Neural cell (in vitro differentiated cells): ENCODE results near the gene SENP2. TPM values are rescaled to one million over a fixed set of nuclear protein-coding genes. Genes with fewer than 3 reads are reported as not detected.

Experiments used
- H2AFZ ChIP-seq: fragments of 200-600, 300-800 bp; sonication (generic), shearing (Covaris generic); 2 replicates; pipeline ENCODE4 v1.6.0; 2014; ENCODE audit warnings: low read depth, mild to moderate bottlenecking, antibody characterized with exemption, low read length, moderate library complexity
- H3F3A ChIP-seq: fragments of 200-600 bp; shearing (Covaris generic); 2 replicates; pipeline ENCODE4 v1.6.1; 2016; ENCODE audit warnings: mild to moderate bottlenecking, moderate library complexity, mixed read lengths, antibody characterized with exemption, low read length; ENCODE audit not compliant: insufficient read depth, poor library complexity, severe bottlenecking
- H3K27ac ChIP-seq: fragments of 200-600, 300-800 bp; sonication (generic), shearing (Covaris generic); 2 replicates; pipeline ENCODE4 v1.5.1; 2014; ENCODE audit warnings: mild to moderate bottlenecking, low read length, moderate library complexity
- H3K27me3 ChIP-seq: fragments of 300-800, 200-600 bp; sonication (generic), shearing (Covaris generic); 2 replicates; pipeline ENCODE4 v1.6.0; 2014; ENCODE audit warnings: mild to moderate bottlenecking, low read depth, low read length, moderate library complexity; ENCODE audit not compliant: insufficient read depth
- H3K36me3 ChIP-seq: fragments of 300-800, 200-600 bp; sonication (generic), shearing (Covaris generic); 2 replicates; pipeline ENCODE4 v1.5.1; 2014; ENCODE audit warnings: mild to moderate bottlenecking, antibody characterized with exemption, low read length, moderate library complexity; ENCODE audit not compliant: insufficient read depth
- H3K4me2 ChIP-seq: fragments of 300-800, 200-600 bp; sonication (generic), shearing (Covaris generic); 2 replicates; pipeline ENCODE4 v1.6.0; 2014; ENCODE audit warnings: mild to moderate bottlenecking, low read length
- H3K4me3 ChIP-seq: fragments of 300-800, 200-600 bp; sonication (generic), shearing (Covaris generic); 2 replicates; pipeline ENCODE4 v1.5.1; 2014; ENCODE audit warnings: mild to moderate bottlenecking, low read length, moderate library complexity
- H3K79me2 ChIP-seq: fragments of 200-600 bp; shearing (Covaris generic); replicated peaks from 2 replicates; pipeline ENCODE4 v1.6.0; 2014; ENCODE audit warnings: mild to moderate bottlenecking, low read length, moderate library complexity; ENCODE audit not compliant: insufficient read depth
- H3K9ac ChIP-seq: fragments of 300-800, 200-600 bp; sonication (generic), shearing (Covaris generic); 2 replicates; pipeline ENCODE4 v1.6.1; 2016; ENCODE audit warnings: mild to moderate bottlenecking, low read length, mixed read lengths
- H3K9me2 ChIP-seq: fragments of 200-600 bp; shearing (Covaris generic); 2 replicates; pipeline ENCODE4 v1.6.1; 2016; ENCODE audit warnings: mild to moderate bottlenecking, low read length, mixed read lengths; ENCODE audit not compliant: insufficient read depth
- H3K9me3 ChIP-seq: fragments of 200-600, 300-800 bp; sonication (generic), shearing (Covaris generic); 2 replicates; pipeline ENCODE4 v1.6.1; 2016; ENCODE audit warnings: mild to moderate bottlenecking, mixed run types, low read length, moderate library complexity, mixed read lengths
- H4K20me1 ChIP-seq: fragments of 200-600 bp; shearing (Covaris generic); 2 replicates; pipeline ENCODE4 v1.6.1; 2016; ENCODE audit warnings: mild to moderate bottlenecking, mixed run types; ENCODE audit not compliant: insufficient read depth
- CTCF ChIP-seq: fragments of 450-650 bp; IDR thresholded peaks from 2 replicates; pipeline ENCODE4 v1.5.1; 2014; ENCODE audit warnings: antibody characterized with exemption, mild to moderate bottlenecking, moderate library complexity; ENCODE audit not compliant: poor library complexity, severe bottlenecking
- EP300 ChIP-seq: fragments of 450-650 bp; conservative IDR thresholded peaks from 2 replicates; pipeline ENCODE4 v1.6.1; 2014; ENCODE audit warnings: antibody characterized with exemption, mild to moderate bottlenecking, moderate library complexity; ENCODE audit not compliant: poor library complexity, severe bottlenecking
- EZH2 ChIP-seq: fragments of 200-600, 300-800 bp; shearing (Covaris generic), sonication (generic); IDR thresholded peaks from 2 replicates; pipeline ENCODE4 v1.6.1; 2014; ENCODE audit warnings: antibody characterized with exemption, low read length, borderline replicate concordance, mild to moderate bottlenecking; ENCODE audit not compliant: insufficient read depth, poor library complexity, severe bottlenecking
- MXI1 ChIP-seq: fragments of 450-650 bp; conservative IDR thresholded peaks from 2 replicates; pipeline ENCODE4 v1.6.1; 2014; ENCODE audit warnings: antibody characterized with exemption, mild to moderate bottlenecking; ENCODE audit not compliant: poor library complexity, severe bottlenecking
- POLR2AphosphoS5 ChIP-seq: IDR thresholded peaks from 2 replicates; pipeline ENCODE4 v1.6.1; 2012
- RAD21 ChIP-seq: fragments of 450-650 bp; conservative IDR thresholded peaks from 2 replicates; pipeline ENCODE4 v1.6.1; 2014; ENCODE audit warnings: antibody characterized with exemption, mild to moderate bottlenecking, moderate library complexity
- REST ChIP-seq: IDR thresholded peaks from 2 replicates; pipeline ENCODE4 v1.6.1; 2012; ENCODE audit warnings: borderline replicate concordance
- SMC3 ChIP-seq: fragments of 450-650 bp; conservative IDR thresholded peaks from 2 replicates; pipeline ENCODE4 v1.6.1; 2014; ENCODE audit warnings: antibody characterized with exemption, mild to moderate bottlenecking, moderate library complexity; ENCODE audit not compliant: poor library complexity
- TAF1 ChIP-seq: IDR thresholded peaks from 2 replicates; pipeline ENCODE4 v1.6.1; 2012; ENCODE audit warnings: low read depth
- polyA plus RNA-seq: library from polyadenylated mRNA; depleted of rRNA; stranded (reverse); fragments of >200 nt; gene quantifications from 2 replicates; pipeline ENCODE4 v1.2.3, GENCODE V29; 2014

Gene SENP2
- polyA plus RNA-seq, 1 donor from 2014 or later = 40.1 TPM

GRCh38 chr3:185661772-185662171, 75.7 kb downstream of the SENP2 start:
- Histone ChIP-seq H3K36me3 (peaks cover 8% of the 10 kb centered on the region), H2AFZ (no peak overlapping the region), H3K9me2 (no peaks in the 10 kb centered on the region), H3K4me3 (no peak overlapping the region), H3K79me2 (no peaks in the 10 kb centered on the region), H3F3A (no peaks in the 10 kb centered on the region), H4K20me1 (no peaks in the 10 kb centered on the region), H3K9me3 (no peaks in the 10 kb centered on the region), H3K9ac (no peak overlapping the region), H3K4me2 (no peak overlapping the region), H3K27ac (no peak overlapping the region), H3K27me3 (no peaks in the 10 kb centered on the region)
- TF ChIP-seq TAF1 (no peak), CTCF (no peak), POLR2AphosphoS5 (no peak), REST (no peak), SMC3 (no peak), EP300 (no peak), EZH2 (no peak), RAD21 (no peak), MXI1 (no peak)

- H3K36me3 ChIP-seq = peaks cover 4% of the 10 kb centered on the region
- no peaks in the 10 kb centered on the region for H3F3A ChIP-seq
- no peaks in the 10 kb centered on the region for H3K9me3 ChIP-seq
- H2AFZ ChIP-seq = no peak overlapping the region
- no peaks in the 10 kb centered on the region for H3K9me2 ChIP-seq
- no peak overlapping the region for H3K9ac ChIP-seq
- no peaks in the 10 kb centered on the region for H3K79me2 ChIP-seq
- TF ChIP-seq RAD21 = no peak
- TF ChIP-seq EZH2 = no peak
- TF ChIP-seq EP300 = no peak
- no peak for TF ChIP-seq POLR2AphosphoS5
- no peak for TF ChIP-seq TAF1
- no peak overlapping the region for H3K4me3 ChIP-seq
- H3K4me2 ChIP-seq = no peak overlapping the region
- H3K27me3 ChIP-seq = no peaks in the 10 kb centered on the region
- no peak overlapping the region for H3K27ac ChIP-seq
- no peaks in the 10 kb centered on the region for H4K20me1 ChIP-seq
Observed at GRCh38 chr3:185663929-185664328, 77.8 kb downstream of the SENP2 start.

- no peak overlapping the region for H3K4me3 ChIP-seq
- no peaks in the 10 kb centered on the region for H3K79me2 ChIP-seq
- no peaks in the 10 kb centered on the region for H3F3A ChIP-seq
- H3K9me3 ChIP-seq = no peaks in the 10 kb centered on the region
- no peak overlapping the region for H3K4me2 ChIP-seq
- peaks cover 11% of the 10 kb centered on the region for H3K36me3 ChIP-seq
- no peak overlapping the region for H2AFZ ChIP-seq
- no peaks in the 10 kb centered on the region for H3K9me2 ChIP-seq
- TF ChIP-seq TAF1 (no peak), RAD21 (no peak), EZH2 (no peak), REST (no peak), MXI1 (no peak)
- H3K27ac ChIP-seq = no peak overlapping the region
- H4K20me1 ChIP-seq = no peaks in the 10 kb centered on the region
- no peaks in the 10 kb centered on the region for H3K27me3 ChIP-seq
- no peak overlapping the region for H3K9ac ChIP-seq
Observed at GRCh38 chr3:185667574-185667973, 81.5 kb downstream of the SENP2 start.
